ENCODE data around the gene GADD45B. TPM values are rescaled to one million over a fixed set of nuclear protein-coding genes. Genes with fewer than 3 reads are reported as not detected.
A peak's percentile ranks its signal among the peaks of the same experiment; 100 is the strongest.
"Not testable (repeated sequence)": the region's sequence is repeated elsewhere in the genome, so short reads cannot be mapped to it uniquely, and the experiment has no call there.

GADD45B gene
- total RNA-seq, 1 experiment from 2014 or later = 36.6 TPM

DNA sequence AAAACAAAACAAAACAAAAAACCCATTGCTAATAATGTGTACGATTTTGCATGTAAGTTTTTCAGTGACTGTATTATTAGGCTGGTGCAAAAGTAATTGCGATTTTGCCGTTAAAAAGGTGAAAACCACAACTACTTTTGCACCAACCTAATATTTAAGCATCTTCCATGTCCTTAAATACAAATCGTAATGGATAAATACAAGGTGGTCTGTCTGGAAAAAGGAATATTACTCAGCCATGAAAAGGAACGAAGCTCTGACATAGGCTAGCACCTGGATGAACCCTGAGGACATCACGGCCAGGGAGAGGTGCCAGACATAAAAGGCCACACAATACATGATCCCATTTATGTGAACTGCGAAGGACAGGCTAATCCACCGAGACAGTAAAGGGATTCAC lies 33.2 kb downstream of the GADD45B start:
- DNase-seq (ENCODE audit: extremely low read depth, low read depth) = no peak

DNA sequence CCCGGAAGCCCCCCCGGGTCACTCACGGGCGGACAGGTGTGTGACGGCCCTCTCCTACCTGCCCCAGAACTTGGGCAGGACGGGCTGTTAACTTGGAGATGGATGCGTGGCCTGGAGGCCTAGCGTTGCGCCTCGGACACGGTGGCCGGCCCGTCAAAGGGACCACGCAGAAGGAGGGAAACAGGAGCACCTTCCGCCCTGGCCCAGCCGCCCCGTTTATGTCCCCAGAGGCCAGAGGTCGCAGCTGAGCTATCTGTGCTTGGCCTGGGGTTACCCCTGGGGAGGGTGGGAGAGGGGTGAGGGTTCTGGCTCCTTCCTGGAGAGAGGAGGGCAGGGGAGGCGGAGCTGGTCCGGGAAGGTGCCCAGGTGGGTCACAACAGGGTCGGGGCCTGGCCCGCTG lies 35.6 kb downstream of the GADD45B start:
- DNase-seq (ENCODE audit: extremely low read depth, low read depth) = no peak

DNA sequence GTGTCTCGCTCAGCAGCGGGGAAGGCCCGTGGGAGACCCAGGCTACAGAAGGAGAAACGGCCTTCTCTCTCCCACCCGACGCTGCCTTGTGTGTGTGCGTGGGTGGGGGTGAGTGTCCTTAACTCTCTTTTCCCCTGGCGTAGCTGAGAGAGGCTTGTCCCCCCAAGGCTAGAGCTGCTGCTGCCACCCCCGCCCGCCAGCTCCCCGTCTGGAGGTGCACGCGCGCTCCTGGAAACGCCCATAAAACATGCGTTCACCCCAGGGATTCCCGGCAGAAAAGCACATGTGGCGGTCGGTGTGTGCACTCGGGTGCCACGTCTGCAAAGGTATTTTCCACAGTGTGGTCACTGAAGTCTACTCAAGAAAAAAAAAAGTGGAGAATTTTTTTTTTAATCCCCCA lies 36.1 kb downstream of the GADD45B start:
- no peak for DNase-seq (ENCODE audit: extremely low read depth, low read depth)

DNA sequence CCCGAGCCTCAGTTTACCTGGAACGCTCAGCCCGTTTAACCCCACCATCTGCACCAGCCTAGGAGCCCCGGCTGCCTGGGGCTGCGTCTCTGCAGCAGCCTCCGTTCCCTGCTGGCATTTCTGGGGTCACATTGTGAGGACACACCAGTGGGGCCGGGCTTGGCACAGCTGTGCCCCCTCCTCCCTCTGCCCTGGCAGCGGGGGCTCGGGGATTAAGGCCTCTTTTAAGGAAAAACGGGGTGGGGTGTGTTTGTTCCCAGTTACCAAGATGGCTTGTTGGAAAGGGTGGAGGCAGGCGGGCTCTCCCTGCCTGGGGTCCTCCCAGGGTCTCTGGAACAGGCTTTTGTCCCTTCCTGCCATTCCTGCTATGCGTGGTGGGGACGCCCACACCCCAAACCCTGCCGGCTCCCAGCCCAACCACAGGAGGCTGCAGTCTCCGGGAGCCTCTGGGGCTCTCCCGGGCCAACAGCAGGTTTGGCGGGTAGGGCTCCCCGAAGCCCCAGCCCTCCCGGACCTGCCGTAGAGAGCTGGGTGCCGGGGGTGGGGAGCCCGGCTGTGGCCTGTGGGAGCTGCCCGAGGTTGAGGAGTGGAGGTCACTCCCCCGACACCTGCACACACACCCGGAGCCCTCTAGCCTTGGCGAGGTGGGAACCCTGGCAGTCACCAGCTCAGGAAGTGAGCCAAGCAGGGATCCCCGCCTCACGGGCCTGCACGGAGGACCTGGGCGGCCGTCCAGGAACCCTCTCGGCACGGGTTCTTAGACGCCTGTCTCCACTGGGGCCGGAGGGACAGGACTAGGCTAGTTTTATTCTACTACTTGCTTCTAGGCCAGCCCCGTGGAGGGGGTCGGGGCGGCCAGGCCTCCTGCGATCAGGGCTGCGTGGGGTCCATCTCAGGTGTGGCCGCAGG lies 36.9 kb downstream of the GADD45B start:
- no peak for DNase-seq (ENCODE audit: extremely low read depth, low read depth)

DNA sequence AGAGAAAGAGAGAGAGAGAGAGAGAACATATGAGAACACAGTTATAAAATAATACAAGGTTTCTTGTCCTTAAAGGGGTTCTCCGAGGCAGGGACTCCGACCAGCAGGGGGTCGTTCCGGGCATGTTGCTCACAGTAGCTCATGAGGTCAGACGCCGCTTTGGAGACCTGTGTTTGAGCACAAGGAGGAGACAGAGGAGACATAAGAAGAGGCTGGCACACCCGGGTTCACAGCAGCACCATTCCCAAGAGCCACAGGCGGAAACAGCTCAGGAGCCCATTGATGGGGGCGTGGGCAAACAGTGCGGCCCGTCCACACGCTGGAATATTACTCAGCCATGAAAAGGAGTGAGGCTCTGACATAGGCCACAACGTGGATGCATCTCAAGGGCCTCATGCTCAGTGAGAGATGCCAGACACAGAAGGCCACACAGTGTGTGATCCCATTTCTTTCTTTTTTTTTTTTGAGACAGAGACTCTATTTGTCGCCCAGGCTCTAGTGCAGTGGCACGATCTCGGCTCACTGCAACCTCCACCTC lies 39.1 kb downstream of the GADD45B start:
- no peak for DNase-seq (ENCODE audit: extremely low read depth, low read depth)

DNA sequence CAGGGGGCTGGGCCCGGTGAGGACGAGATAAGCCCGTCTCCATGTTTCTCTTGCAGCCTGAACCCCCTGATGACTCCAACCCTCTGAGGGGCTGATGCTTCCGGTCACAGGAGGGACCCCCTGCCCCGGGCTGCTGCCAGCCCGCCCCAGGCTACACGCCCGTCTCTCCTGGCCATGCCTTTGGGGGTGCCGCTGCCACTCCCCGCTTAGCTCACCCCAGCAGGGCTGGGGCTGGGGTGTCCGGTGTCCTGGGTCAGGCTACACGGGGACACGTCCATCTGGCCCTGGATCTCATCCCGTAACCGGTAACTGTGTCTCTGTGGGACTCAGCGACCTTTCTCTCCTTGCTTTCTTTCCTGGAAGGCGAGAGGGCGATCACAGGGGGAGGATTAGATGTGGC lies 40.8 kb downstream of the GADD45B start:
- no peak for DNase-seq (ENCODE audit: extremely low read depth, low read depth)

DNA sequence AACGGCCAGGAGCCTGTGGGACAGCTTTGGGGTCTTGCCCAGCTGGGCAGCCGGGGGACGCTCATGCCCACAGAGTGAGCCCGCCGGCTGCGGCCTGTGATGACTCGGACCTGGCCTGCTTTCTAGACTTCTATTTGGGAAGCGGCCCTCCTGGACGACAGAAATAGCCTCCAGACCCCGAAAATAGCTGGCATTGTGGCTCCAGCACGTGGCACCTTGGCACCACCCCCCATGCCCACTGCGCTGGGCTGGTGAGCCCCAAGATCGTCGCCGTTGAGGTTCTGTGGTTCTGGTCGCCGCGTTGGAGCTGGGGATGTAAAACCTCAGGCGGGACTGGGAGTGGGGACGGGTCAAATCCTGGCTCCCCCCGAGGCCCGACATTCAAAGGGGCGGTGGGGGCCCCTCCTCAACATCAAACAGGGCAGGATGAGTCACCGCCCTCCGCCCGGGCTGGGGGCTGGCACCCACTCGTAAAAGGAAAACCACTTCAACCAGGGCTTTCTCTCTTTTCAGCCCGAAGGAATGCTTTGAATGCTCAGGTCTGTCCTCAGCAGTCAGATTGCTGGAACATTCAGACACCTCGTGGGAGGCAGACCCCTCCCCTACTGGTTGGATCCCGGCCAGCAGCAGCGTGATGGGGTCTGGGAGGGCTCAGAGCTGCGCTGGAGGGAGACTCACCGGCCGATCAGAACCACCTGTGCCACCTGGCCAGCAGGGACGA lies 42.1 kb downstream of the GADD45B start:
- DNase-seq (ENCODE audit: extremely low read depth, low read depth) = no peak

DNA sequence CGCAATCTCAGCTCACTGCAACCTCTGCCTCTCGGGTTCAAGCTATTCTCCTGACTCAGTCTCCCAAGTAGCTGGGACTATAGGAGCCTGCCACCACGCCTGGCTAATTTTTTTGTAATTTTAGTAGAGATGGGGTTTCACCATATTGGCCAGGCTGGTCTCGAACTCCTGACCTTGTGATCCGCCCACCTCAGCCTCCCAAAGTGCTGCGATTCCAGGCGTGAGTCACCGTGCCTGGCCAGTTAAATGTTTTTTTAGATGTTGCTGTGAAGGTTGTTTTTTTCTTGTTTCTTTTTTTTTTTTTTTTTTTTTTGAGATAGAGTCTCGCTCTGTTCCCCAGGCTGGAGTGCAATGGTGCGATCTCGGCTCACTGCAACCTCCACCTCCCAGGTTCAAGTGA lies 42.9 kb downstream of the GADD45B start:
- not testable (repeated sequence) for DNase-seq (ENCODE audit: extremely low read depth, low read depth)

DNA sequence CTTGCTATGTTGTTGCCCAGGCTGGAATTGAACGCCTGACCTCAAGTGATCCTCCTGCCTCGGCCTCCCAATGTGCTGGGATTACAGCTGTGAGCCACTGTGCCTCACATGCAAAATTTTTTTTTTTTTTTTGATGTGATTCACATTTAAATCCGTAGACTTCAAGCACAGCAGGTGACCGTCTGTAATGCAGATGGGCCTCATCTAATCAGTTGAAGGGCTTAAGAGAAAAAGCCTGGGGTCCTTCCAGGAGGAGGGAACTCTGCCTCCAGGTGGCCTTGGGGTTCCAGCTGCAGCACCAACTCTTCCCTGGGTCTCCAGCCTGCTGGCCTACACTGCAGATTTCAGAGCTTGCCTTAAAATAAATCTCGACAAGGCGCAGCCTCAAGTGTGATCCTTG lies 43.6 kb downstream of the GADD45B start:
- DNase-seq (ENCODE audit: extremely low read depth, low read depth) = no peak

DNA sequence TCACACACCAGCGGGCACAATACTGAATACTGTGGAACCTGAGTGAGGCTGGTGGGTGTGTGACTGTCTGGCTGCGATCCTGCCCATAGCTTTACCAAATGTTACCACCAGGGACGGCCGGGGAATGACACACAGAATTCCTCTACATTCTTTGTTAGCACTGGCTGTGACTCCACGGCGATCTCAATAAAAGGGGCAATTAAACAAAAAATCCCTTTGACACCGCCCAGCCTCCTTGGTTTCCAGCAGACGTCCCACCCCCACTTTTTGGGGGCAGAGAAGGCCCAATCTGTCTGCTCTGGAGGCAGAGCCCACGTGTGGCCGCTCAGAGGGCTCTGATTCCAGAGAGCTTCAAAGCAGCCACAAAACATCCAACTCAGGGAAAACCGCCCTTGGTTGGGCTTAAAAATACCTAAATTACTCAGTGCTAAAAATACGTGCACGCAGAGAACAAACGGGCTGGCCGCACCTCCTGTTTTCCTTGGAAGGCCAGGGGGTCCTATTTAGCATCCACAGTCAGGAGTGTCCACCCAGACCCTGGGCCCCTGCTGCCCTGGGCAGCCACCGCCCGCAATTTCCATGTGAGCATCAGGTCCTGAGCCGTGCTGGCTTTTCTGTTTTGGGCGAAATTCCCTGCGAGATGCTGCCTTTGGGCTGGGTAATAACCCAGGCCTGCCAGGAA lies 47.8 kb downstream of the GADD45B start:
- DNase-seq (ENCODE audit: extremely low read depth, low read depth) = no peak

DNA sequence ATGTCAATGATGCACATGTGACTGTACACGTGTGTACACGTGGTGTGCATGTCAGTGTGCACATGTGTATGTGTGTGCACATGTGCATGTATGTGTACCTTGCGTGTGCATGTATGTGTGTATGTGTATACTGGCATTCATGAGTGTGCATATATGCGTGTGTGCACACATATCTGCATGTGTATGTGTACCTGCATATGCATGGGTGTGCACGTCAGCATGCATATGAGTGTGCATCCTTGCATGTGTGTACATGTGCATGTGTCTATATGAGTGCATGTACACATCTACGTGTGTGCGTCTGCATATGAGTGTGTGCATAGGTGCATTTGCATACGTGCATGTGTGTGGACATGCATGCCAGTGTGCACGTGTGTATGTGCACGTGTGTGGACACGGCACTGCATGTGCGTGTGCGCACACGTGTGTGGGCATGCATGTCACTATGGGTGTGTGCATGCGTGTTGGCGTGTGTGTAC lies 48.5 kb downstream of the GADD45B start:
- no peak for DNase-seq (ENCODE audit: extremely low read depth, low read depth)

DNA sequence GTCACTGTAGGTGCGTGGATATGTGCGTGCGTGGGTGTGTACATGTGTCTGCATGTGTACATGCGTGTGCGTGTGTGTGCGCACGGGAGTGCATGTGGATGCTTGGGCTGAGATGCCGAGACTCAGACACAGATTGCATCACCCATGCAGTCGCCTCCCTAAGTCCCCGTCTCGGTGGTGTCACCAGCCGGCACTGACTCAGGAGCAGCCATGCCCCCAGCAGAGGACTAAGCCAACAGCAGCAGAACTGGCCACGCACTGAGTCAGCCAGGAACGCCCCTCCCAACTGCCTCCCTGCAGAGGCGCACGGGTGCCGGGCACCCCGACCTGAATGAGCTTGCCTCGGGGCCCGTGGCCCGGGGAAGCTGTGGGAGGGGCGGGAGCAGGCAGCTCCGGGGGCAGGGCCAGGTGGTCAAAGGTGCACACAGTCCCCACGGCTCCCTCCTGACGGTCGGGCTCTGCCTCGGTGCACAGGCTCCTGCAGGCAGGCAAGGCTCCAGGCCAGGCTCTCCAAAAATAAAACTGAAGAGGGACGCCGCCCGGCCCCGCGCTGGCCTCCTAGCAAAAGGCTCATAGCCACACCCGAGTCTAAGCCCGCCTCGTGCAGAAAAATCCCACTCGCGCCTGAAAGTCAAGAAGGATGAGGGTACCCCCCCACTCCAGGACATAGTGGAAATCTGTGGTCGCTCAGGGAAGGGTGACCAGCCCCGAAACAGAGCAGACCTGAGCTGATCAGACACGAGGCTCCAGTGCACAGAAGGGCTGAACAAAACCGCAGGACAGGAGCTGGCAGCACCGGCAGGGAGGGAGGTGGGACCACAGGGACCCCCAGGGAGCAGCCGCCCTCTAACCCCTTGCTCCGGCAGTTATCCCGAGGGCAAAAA lies 49.2 kb downstream of the GADD45B start:
- peak; percentile 65 for DNase-seq (ENCODE audit: extremely low read depth, low read depth)

DNA sequence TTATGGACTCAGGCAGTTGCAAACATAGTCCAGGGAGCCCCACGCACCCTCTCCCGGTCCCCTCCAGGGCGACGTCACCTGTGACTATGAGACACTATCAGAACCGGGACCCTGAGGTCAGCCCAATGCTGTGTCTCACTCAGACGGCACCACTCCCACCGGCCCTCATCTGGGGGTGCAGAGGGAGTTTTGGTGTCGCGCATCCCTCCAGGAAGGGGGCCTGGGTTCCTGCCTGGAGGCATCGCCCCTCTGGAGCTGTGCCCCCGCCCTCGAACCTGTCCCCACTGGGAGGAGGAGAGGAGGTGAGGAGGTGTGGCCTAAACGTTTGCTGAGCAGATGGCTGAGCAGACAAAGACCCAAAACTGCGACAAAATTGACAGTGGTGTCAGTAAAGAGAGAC lies 51.2 kb downstream of the GADD45B start:
- no peak for DNase-seq (ENCODE audit: extremely low read depth, low read depth)

DNA sequence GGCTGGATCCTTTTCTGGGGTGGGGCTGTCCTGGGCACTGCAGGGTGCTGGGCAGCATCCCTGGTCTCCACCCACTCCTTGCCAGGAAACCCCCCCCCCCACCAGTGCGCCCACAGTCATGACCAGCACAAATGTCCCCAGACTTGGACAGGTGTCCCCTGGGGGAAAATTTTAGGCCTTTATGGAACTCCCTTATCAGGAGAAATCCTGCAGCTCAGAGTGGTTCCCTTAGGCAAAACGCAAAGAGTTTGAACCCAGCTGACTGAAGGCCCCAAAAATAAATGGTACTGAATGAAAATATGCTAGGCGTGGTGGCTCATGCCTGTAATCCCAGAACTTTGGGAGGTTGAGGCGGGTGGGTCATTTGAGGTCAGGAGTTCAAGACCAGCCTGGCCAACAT lies 51.8 kb downstream of the GADD45B start:
- no peak for DNase-seq (ENCODE audit: extremely low read depth, low read depth)

Small RNA genes within 50 kb of the gene (small RNA-seq; reads per million reads assigned to genes)
- 0 reads per million in 2 experiments for gene RNU6-993P

Other genes starting within 250 kb of the GADD45B start
- gene PLEKHJ1, start 239.8 kb upstream of the GADD45B start, total RNA-seq (2014; rRNA removed; shearing (Covaris generic)) = 45.3 and 46.6 TPM in 2 replicates
- 29.9 and 31.4 TPM in 2 replicates for gene SF3A2, start 239.3 kb upstream of the GADD45B start, total RNA-seq (2014; rRNA removed; shearing (Covaris generic))
- gene AMH, start 226.8 kb upstream of the GADD45B start, total RNA-seq (2014; rRNA removed; shearing (Covaris generic)) = 5.8 and 6.2 TPM in 2 replicates
- gene JSRP1, start 219.7 kb upstream of the GADD45B start, total RNA-seq (2014; rRNA removed; shearing (Covaris generic)) = not detected in 2 replicates
- gene PEAK3, start 194.0 kb upstream of the GADD45B start, total RNA-seq (2014; rRNA removed; shearing (Covaris generic)) = not detected in 2 replicates
- gene LINGO3, start 168.0 kb upstream of the GADD45B start, total RNA-seq (2014; rRNA removed; shearing (Covaris generic)) = 0.30 TPM in 1 of 2 replicates, not detected in the other
- gene LSM7, start 147.5 kb upstream of the GADD45B start, total RNA-seq (2014; rRNA removed; shearing (Covaris generic)) = 85.7 and 125 TPM in 2 replicates
- gene SPPL2B, start 147.4 kb upstream of the GADD45B start, total RNA-seq (2014; rRNA removed; shearing (Covaris generic)) = 11.7 and 15.4 TPM in 2 replicates
- 0.05 TPM in 1 of 2 replicates, not detected in the other for gene TMPRSS9, start 115.9 kb upstream of the GADD45B start, total RNA-seq (2014; rRNA removed; shearing (Covaris generic))
- 30.7 and 32.1 TPM in 2 replicates for gene TIMM13, start 48.5 kb upstream of the GADD45B start, total RNA-seq (2014; rRNA removed; shearing (Covaris generic))
- 47.8 and 51.9 TPM in 2 replicates for gene LMNB2, start 19.2 kb upstream of the GADD45B start, total RNA-seq (2014; rRNA removed; shearing (Covaris generic))
- gene GNG7, start 226.6 kb downstream of the GADD45B start, total RNA-seq (2014; rRNA removed; shearing (Covaris generic)) = 0.40 TPM in 1 of 2 replicates, not detected in the other
- 0.54 and 1.0 TPM in 2 replicates for gene DIRAS1, start 245.2 kb downstream of the GADD45B start, total RNA-seq (2014; rRNA removed; shearing (Covaris generic))